DOHH2 (cell line): ENCODE measurements around the gene MLLT3.

Experiments
- EZH2phosphoT487 ChIP-seq: fragments of 200-600 bp; sonication (generic); IDR thresholded peaks from 2 replicates; pipeline ENCODE4 v1.6.1; 2017; ENCODE audit warnings: borderline replicate concordance, mild to moderate bottlenecking, antibody characterized with exemption, low read length, moderate library complexity, mixed read lengths
- TF ChIP-seq, protein P1 (sequence below): fragments of 200-600 bp; sonication (generic); IDR thresholded peaks from one replicate; pipeline ENCODE4 v1.5.1; 2014; ENCODE audit warnings: antibody characterized with exemption, mild to moderate bottlenecking, low read depth, low read length; ENCODE audit not compliant: poor library complexity, severe bottlenecking

DNA sequence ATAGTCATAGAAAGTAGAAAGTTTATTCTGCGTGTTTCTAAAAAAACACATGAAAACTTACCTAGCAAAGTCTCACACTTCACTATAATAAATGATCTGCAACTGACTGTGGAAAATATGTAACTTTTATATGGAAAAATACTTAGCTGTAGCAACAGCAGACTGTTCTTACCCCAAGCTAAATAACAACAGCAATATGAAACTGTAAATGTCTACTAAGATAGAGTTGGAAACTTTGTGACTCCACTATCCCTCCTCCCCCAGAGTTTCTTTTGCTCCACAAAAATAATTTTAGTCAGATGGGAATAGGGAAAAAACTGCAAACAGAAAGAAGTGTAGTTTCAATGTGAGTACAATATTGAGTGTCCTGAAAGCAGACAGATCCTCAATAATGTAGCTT, 21.0 kb downstream of the MLLT3 start:
- TF ChIP-seq, protein P1, sequence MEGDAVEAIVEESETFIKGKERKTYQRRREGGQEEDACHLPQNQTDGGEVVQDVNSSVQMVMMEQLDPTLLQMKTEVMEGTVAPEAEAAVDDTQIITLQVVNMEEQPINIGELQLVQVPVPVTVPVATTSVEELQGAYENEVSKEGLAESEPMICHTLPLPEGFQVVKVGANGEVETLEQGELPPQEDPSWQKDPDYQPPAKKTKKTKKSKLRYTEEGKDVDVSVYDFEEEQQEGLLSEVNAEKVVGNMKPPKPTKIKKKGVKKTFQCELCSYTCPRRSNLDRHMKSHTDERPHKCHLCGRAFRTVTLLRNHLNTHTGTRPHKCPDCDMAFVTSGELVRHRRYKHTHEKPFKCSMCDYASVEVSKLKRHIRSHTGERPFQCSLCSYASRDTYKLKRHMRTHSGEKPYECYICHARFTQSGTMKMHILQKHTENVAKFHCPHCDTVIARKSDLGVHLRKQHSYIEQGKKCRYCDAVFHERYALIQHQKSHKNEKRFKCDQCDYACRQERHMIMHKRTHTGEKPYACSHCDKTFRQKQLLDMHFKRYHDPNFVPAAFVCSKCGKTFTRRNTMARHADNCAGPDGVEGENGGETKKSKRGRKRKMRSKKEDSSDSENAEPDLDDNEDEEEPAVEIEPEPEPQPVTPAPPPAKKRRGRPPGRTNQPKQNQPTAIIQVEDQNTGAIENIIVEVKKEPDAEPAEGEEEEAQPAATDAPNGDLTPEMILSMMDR = no peak
- no peak for TF ChIP-seq EZH2phosphoT487
